Parathyroid adenoma (tissue), 2 donors: ENCODE results near the gene IL4.
"Not testable (repeated sequence)": the region's sequence is repeated elsewhere in the genome, so short reads cannot be mapped to it uniquely, and the experiment has no call there.

Experiments
- H2AFZ ChIP-seq: fragments of 300-600 bp; sonication (generic); one replicate; pipeline ENCODE4 v1.7.0; 2017; ENCODE audit warnings: antibody characterized with exemption, mild to moderate bottlenecking
- H3K27ac ChIP-seq: fragments of 300-600 bp; sonication (generic); one replicate; pipeline ENCODE4 v1.7.0; 2017
- H3K27me3 ChIP-seq: fragments of 300-600 bp; sonication (generic); one replicate; pipeline ENCODE4 v1.7.0; 2017; ENCODE audit warnings: low read length; ENCODE audit not compliant: control insufficient read depth, insufficient read depth
- H3K36me3 ChIP-seq: fragments of 300-600 bp; sonication (generic); one replicate; pipeline ENCODE4 v1.7.0; 2017; ENCODE audit warnings: low read length; ENCODE audit not compliant: control insufficient read depth, insufficient read depth
- H3K4me1 ChIP-seq: fragments of 300-600 bp; sonication (generic); one replicate; pipeline ENCODE4 v1.7.0; 2017; ENCODE audit warnings: control low read depth
- H3K4me2 ChIP-seq: fragments of 300-600 bp; sonication (generic); one replicate; pipeline ENCODE4 v1.7.0; 2017; ENCODE audit warnings: low read length
- H3K4me3 ChIP-seq: fragments of 300-600 bp; sonication (generic); one replicate; pipeline ENCODE4 v1.7.0; 2017; ENCODE audit warnings: low read depth, low read length
- H3K79me2 ChIP-seq: fragments of 300-600 bp; sonication (generic); one replicate; pipeline ENCODE4 v1.7.0; 2017; ENCODE audit warnings: control low read depth
- H3K9ac ChIP-seq: fragments of 300-600 bp; sonication (generic); one replicate; pipeline ENCODE4 v1.7.0; 2017; ENCODE audit warnings: mild to moderate bottlenecking
- H3K9me3 ChIP-seq: fragments of 300-600 bp; sonication (generic); one replicate; pipeline ENCODE4 v1.7.0; 2017; ENCODE audit warnings: low read length; ENCODE audit not compliant: control insufficient read depth
- TF ChIP-seq, protein P1 (sequence below): fragments of 300-600 bp; sonication (generic); IDR thresholded peaks from one replicate; pipeline ENCODE4 v1.7.0; 2017; ENCODE audit warnings: antibody characterized with exemption, mild to moderate bottlenecking
- donor health status: primary hyperparathyroidism.

The IL4 gene

DNA sequence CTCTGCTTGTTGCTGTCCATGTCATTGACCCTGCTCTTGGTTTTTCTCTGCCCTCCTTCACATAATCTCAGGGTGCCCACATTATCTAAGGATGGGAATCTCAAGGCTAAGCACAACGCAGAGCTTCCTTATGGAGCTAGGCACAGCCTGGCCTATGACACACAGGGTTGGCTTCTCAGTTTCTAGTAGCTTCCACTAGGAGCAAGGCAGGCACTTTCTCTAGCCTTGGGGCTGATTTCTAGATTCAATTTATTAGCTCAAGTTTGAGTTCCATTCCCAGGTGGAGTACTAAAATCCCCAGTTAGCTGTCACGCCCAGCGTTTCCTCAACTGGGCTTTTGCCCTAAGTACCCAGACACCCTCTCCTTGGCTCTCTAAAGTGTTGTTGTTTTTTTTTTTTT lies 12.4 kb downstream of the IL4 start:
- Histone ChIP-seq H3K9ac (no peak overlapping the region), H3K36me3 (no peaks in the 10 kb centered on the region), H2AFZ (no peak overlapping the region), H3K27ac (no peak overlapping the region), H3K9me3 (no peaks in the 10 kb centered on the region), H3K27me3 (no peaks in the 10 kb centered on the region), H3K4me2 (no peak overlapping the region), H3K4me3 (no peak overlapping the region), H3K79me2 (no peaks in the 10 kb centered on the region), H3K4me1 (no peaks in the 10 kb centered on the region)
- TF ChIP-seq, protein P1, sequence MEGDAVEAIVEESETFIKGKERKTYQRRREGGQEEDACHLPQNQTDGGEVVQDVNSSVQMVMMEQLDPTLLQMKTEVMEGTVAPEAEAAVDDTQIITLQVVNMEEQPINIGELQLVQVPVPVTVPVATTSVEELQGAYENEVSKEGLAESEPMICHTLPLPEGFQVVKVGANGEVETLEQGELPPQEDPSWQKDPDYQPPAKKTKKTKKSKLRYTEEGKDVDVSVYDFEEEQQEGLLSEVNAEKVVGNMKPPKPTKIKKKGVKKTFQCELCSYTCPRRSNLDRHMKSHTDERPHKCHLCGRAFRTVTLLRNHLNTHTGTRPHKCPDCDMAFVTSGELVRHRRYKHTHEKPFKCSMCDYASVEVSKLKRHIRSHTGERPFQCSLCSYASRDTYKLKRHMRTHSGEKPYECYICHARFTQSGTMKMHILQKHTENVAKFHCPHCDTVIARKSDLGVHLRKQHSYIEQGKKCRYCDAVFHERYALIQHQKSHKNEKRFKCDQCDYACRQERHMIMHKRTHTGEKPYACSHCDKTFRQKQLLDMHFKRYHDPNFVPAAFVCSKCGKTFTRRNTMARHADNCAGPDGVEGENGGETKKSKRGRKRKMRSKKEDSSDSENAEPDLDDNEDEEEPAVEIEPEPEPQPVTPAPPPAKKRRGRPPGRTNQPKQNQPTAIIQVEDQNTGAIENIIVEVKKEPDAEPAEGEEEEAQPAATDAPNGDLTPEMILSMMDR: no peak

DNA sequence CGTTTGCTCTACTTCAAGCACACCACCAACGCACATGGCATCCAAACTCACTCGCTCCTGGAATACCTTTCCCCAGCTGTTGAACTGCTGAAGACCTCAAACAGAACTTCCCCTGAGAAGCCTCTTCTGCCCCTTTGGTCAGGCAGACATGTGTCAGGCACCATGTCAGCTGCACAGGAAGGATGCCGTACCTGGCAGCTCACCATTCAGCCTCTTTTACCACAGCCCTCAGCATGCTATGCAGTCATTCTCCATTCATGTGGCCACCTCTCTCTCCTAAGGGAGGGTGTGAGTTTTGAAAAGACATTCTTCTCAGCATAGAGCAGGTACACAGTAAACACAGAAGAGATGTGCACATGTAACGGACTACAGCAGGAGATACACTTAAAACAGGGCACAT lies 14.2 kb downstream of the IL4 start:
- H3K27ac ChIP-seq: no peak overlapping the region
- H3K4me2 ChIP-seq: no peak overlapping the region
- TF ChIP-seq, protein P1: no peak
- H3K9ac ChIP-seq: no peak overlapping the region
- no peaks in the 10 kb centered on the region for H3K4me1 ChIP-seq
- no peaks in the 10 kb centered on the region for H3K79me2 ChIP-seq
- H3K4me3 ChIP-seq: no peak overlapping the region
- no peaks in the 10 kb centered on the region for H3K27me3 ChIP-seq
- H2AFZ ChIP-seq: no peak overlapping the region
- H3K9me3 ChIP-seq: no peaks in the 10 kb centered on the region
- no peaks in the 10 kb centered on the region for H3K36me3 ChIP-seq

DNA sequence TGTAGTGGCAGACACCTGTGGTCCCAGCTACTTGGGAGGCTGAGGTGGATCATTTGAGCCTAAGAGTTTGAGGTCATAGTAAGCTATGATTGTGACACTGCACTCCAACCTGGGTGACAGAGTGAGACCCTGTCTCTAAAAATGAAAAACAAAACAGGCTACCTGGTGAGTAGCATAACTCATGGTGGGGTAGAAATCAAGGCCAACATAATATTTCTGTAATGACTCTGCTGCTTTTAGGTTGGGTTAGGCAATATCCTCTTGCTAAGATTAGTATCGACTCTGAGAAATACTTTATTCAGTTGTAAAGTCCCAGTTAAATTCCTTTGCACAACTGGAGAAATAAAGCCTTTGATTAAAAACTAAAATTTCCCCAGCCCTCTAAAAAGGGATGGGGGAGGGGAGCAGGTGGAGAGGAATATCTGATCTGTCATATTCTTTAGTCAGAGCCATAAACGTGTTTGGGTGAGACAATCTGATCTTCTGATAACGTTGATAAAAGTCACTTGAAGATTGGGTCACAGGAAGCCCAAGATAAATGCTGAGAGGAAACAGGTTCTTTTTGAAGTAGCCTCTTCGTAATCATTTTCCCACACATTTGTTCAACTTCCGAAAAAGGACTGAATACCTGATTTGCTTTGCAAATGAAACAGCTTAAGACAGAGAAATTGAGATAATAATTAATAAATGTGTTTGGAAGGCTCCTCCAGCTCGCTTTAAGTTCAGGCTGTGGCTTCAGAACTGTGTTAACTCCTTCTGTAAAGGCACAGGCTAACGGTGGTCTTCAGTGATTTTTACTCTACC lies 14.9 kb downstream of the IL4 start:
- no peak overlapping the region for H3K4me2 ChIP-seq
- H3K27me3 ChIP-seq: no peaks in the 10 kb centered on the region
- H3K9me3 ChIP-seq: no peaks in the 10 kb centered on the region
- H3K79me2 ChIP-seq: no peaks in the 10 kb centered on the region
- H3K36me3 ChIP-seq: no peaks in the 10 kb centered on the region
- no peaks in the 10 kb centered on the region for H3K4me1 ChIP-seq
- no peak overlapping the region for H2AFZ ChIP-seq
- TF ChIP-seq, protein P1: no peak
- H3K27ac ChIP-seq: no peak overlapping the region
- H3K4me3 ChIP-seq: no peak overlapping the region
- H3K9ac ChIP-seq: no peak overlapping the region

DNA sequence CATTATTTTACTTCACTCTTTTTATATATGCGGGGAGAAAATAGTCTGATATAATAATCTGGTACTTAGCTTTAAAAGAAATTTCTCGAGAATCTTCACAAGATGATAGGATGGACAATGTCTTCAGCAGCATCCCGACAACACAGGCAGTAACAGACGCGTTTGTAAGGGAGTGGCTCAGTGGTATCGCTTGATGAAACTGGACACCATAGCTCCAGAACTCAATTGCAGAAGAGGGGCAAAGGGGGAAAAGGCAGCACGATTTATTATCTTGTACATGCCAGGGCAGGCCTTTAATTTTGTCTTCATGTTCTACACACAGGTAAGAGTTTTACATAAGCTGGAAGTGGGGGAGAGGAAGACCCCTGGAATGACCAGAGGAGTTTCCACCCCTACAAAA lies 15.7 kb downstream of the IL4 start:
- Histone ChIP-seq H3K4me1 (no peaks in the 10 kb centered on the region), H3K4me3 (no peak overlapping the region), H3K4me2 (no peak overlapping the region), H3K36me3 (no peaks in the 10 kb centered on the region), H3K79me2 (no peaks in the 10 kb centered on the region), H3K9ac (no peak overlapping the region), H3K9me3 (no peaks in the 10 kb centered on the region), H3K27me3 (no peaks in the 10 kb centered on the region), H3K27ac (no peak overlapping the region), H2AFZ (no peak overlapping the region)
- TF ChIP-seq, protein P1: no peak

DNA sequence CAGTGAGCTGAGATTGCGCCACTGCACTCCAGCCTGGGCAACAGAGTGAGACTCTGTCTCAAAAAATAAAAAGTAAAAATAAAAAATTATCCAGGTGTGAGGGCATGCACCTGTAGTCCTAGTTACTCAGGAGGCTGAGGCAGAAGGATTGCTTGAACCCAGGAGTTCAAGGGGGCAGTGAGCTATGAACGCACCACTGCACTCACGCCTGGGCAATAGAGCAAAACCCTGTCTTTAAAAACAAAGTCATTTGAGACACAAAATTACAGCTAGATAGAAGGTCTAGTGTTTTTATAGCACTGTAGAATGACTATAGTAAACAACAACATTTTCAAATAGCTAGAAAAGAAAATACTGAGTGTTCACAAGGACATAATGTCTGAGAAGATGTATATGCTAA lies 16.4 kb downstream of the IL4 start:
- Histone ChIP-seq H3K27ac (no peak overlapping the region), H3K4me1 (no peaks in the 10 kb centered on the region), H3K4me2 (no peak overlapping the region), H3K4me3 (no peak overlapping the region), H2AFZ (no peak overlapping the region), H3K27me3 (no peaks in the 10 kb centered on the region), H3K79me2 (no peaks in the 10 kb centered on the region), H3K9me3 (no peaks in the 10 kb centered on the region), H3K36me3 (no peaks in the 10 kb centered on the region), H3K9ac (no peak overlapping the region)
- TF ChIP-seq, protein P1: no peak

DNA sequence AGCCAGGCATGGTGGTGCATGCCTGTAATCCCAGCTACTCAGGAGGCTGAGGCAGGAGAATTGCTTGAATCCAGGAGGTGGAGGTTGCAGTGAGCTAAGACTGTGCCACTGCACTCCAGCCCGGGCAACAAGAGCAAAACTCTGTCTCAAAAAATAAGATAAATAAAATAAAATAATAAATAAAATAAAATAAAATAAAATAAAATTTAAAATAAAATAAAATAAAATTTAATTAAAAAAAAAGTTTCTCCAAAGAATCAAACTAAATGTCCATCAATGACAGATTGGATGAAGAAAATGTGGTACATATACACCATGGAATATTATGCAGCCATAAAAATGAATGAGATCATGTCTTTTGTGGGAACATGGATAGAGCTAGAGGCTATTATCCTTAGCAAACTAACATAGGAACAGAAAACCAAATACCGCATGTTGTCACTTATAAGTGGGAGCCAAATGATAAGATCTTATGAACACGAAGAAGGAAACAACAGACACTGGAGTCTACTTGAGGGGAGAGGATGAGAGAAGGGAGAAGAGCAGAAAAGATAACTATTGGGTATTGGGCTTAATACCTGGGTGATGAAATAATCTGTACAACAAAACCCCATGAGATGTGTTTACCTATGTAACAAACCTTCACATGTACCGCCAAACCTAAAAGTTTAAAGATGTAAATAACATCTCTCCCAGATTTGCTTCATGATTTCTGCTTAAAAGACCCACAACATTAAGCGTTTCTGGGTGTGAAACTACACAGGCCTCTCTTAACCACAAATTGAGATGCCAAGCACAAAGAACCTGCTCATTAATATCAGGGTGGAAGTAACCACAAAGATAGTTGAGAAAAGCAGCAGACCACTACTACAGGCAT lies 18.2 kb downstream of the IL4 start:
- H3K27me3 ChIP-seq, H3K4me2 ChIP-seq, H3K4me1 ChIP-seq, H2AFZ ChIP-seq, H3K27ac ChIP-seq, H3K79me2 ChIP-seq, H3K9me3 ChIP-seq, H3K4me3 ChIP-seq, H3K36me3 ChIP-seq, H3K9ac ChIP-seq: not testable (repeated sequence)
